NB4 (cell line): ENCODE data around the gene ZNF330.

Experiments used
- CTCF ChIP-seq: IDR thresholded peaks from one replicate; pipeline ENCODE4 v1.5.1; 2012; ENCODE audit warnings: low read depth, low read length
- MAX ChIP-seq: IDR thresholded peaks from 2 replicates; pipeline ENCODE4 v1.6.1; 2011; ENCODE audit warnings: low read depth, low read length
- POLR2A ChIP-seq: IDR thresholded peaks from 2 replicates; pipeline ENCODE4 v1.6.1; 2011; ENCODE audit warnings: mild to moderate bottlenecking; ENCODE audit not compliant: insufficient read length; ENCODE audit errors: extremely low read depth

- TF ChIP-seq CTCF (no peak), MAX (no peak), POLR2A (no peak)
Observed at GRCh38 chr4:141223418-141223817, 2.7 kb downstream of the ZNF330 start.
